Fibroblast of lung (primary cell): ENCODE data around the gene SMIM21.

Experiments used
- CTCF ChIP-seq, 2 donors: IDR thresholded peaks in 1 of 2; conservative IDR thresholded peaks in 1 of 2; 1 replicate in 1 of 2; 2 replicates in 1 of 2; pipeline ENCODE4 v1.5.1; 2011 to 2012; ENCODE audit warnings: low read length in 2 of 2, control low read depth in 1 of 2, inconsistent platforms in 1 of 2, low read depth in 1 of 2, mild to moderate bottlenecking in 1 of 2
- EZH2 ChIP-seq: IDR thresholded peaks from 2 replicates; pipeline ENCODE4 v1.5.1; 2012; ENCODE audit warnings: low read length, control low read depth, mild to moderate bottlenecking; ENCODE audit errors: missing control alignments

GRCh38 chr18:75429975-75430374 lies 2.5 kb upstream of the SMIM21 start:
- no peak for TF ChIP-seq CTCF (conservative IDR thresholded peaks at IDR 0.05 in 1 of 2, IDR thresholded peaks at IDR 0.05 in 1 of 2; ENCODE audit: low read depth in 1 of 2, low read length in 2 of 2)
- TF ChIP-seq EZH2, result no peak
